ENCODE measurements around the gene GLI1.

GLI1 gene

DNA sequence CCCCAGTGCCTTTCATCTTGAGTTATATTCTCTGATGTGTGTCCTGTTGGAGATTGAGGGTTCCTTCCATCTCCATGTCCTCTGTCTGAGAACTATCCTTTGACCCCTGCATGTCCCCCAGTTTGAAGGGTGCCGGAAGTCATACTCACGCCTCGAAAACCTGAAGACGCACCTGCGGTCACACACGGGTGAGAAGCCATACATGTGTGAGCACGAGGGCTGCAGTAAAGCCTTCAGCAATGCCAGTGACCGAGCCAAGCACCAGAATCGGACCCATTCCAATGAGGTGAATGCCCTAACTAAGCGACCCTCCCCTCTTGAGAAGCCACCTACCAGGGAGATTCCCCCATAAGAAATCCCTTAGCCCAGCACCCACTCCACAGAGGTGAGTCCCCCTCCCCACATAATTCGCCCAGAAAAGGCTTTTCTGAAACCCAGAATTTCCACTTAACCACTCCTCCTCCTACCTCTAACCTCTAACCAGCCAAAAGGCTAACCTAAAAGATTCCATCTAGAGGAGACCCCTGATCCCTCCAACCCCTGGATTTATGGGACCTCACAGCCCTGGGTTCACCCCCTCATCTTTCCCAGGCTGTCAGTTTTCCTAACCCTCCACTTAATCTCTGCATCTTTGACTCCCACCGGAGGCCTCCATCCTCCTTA, 7.8 kb downstream of the GLI1 start:
- Histone ChIP-seq H4K20me1 (peaks cover 0 to 70% (median 0%) of the 10 kb centered on the region in 11 experiments; a peak in 8 of 22 replicates), H3K36me3 (peaks cover 8 to 52% (median 35%) of the 10 kb centered on the region in 11 experiments; a peak in 19 of 22 replicates), H3K4me2 (no peak overlapping the region), H3K9me3 (replicated peaks in 1 of 11) (no peaks in the 10 kb centered on the region), H3K4me1 (peaks cover 10 to 72% (median 25%) of the 10 kb centered on the region in 10 experiments), H3K27me3 (no peaks in the 10 kb centered on the region; a peak in 1 of 22 replicates), H3K27ac (no peak overlapping the region), H3K9ac (no peak overlapping the region), H3K4me3 (no peak overlapping the region)
- TF ChIP-seq Cebpa-rat (IDR thresholded peaks at IDR 0.05): no peak

DNA sequence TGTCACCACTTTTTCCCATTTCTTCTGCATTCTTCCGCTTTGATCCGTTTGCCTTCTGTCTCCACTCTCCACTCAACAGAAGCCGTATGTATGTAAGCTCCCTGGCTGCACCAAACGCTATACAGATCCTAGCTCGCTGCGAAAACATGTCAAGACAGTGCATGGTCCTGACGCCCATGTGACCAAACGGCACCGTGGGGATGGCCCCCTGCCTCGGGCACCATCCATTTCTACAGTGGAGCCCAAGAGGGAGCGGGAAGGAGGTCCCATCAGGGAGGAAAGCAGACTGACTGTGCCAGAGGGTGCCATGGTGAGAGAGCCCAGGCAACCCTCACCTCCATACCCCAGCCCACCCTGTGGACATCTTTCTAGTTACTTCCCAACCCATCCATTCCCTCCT, 8.3 kb downstream of the GLI1 start:
- Histone ChIP-seq H3K27me3 (no peaks in the 10 kb centered on the region; a peak in 1 of 22 replicates), H3K27ac (no peak overlapping the region), H3K4me1 (peaks cover 5 to 72% (median 20%) of the 10 kb centered on the region in 10 experiments), H3K4me3 (no peak overlapping the region), H3K9me3 (replicated peaks in 1 of 11) (no peaks in the 10 kb centered on the region), H4K20me1 (peaks cover 0 to 76% (median 0%) of the 10 kb centered on the region in 11 experiments; a peak in 8 of 22 replicates), H3K36me3 (peaks cover 8 to 58% (median 41%) of the 10 kb centered on the region in 11 experiments; a peak in 19 of 22 replicates), H3K9ac (no peak overlapping the region), H3K4me2 (no peak overlapping the region)
- no peak for TF ChIP-seq Cebpa-rat (IDR thresholded peaks at IDR 0.05)

DNA sequence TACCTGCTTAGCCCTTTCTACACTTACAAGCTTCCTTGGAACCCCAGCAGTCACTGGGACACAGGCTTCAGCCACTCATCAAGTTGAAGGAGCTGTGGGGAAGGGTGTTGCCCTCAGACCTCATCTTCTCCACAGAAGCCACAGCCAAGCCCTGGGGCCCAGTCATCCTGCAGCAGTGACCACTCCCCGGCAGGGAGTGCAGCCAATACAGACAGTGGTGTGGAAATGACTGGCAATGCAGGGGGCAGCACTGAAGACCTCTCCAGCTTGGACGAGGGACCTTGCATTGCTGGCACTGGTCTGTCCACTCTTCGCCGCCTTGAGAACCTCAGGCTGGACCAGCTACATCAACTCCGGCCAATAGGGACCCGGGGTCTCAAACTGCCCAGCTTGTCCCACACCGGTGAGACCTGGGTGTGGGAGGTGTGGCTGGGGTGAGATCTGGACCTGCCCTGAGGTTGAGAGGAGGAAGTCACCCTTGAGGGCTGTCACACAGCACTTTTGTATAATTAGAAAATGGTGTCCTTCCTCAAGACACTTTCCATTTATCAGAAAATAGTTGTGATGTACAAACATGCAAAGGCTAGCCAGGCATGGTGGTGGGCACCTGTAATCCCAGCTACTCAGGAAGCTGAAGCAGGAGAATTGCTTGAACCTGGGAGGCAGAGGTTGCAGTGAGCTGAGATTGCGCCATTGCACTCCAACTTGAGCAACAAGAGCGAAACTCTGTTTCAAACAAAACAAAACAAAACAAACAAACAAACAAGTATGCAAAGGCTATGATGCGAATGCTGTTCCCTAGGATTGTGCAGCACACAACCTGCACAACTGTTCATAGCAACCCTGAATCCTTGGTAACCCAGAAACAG, 9.9 kb downstream of the GLI1 start:
- Histone ChIP-seq H3K27me3 (no peaks in the 10 kb centered on the region), H3K4me2 (no peak overlapping the region), H3K4me3 (no peak overlapping the region), H3K9me3 (replicated peaks in 1 of 11) (no peaks in the 10 kb centered on the region), H4K20me1 (peaks cover 0 to 92% (median 14%) of the 10 kb centered on the region in 11 experiments; a peak in 10 of 22 replicates), H3K4me1 (peaks cover 0 to 71% (median 14%) of the 10 kb centered on the region in 10 experiments; a peak in 13 of 20 replicates), H3K36me3 (peaks cover 15 to 74% (median 57%) of the 10 kb centered on the region in 11 experiments; a peak in 19 of 22 replicates), H3K9ac (no peak overlapping the region), H3K27ac (no peak overlapping the region)
- TF ChIP-seq Cebpa-rat (IDR thresholded peaks at IDR 0.05): no peak

DNA sequence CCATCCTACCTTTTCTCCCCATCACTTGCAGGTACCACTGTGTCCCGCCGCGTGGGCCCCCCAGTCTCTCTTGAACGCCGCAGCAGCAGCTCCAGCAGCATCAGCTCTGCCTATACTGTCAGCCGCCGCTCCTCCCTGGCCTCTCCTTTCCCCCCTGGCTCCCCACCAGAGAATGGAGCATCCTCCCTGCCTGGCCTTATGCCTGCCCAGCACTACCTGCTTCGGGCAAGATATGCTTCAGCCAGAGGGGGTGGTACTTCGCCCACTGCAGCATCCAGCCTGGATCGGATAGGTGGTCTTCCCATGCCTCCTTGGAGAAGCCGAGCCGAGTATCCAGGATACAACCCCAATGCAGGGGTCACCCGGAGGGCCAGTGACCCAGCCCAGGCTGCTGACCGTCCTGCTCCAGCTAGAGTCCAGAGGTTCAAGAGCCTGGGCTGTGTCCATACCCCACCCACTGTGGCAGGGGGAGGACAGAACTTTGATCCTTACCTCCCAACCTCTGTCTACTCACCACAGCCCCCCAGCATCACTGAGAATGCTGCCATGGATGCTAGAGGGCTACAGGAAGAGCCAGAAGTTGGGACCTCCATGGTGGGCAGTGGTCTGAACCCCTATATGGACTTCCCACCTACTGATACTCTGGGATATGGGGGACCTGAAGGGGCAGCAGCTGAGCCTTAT, 10.8 kb downstream of the GLI1 start:
- Histone ChIP-seq H3K9ac (0 out of 22 replicates have a peak overlapping the region, but pooled peaks of 1 of the 11 experiments have one; percentile 4), H3K36me3 (peaks cover 24 to 83% (median 66%) of the 10 kb centered on the region in 11 experiments; a peak in 19 of 22 replicates), H4K20me1 (peaks cover 0 to 100% (median 18%) of the 10 kb centered on the region in 11 experiments; a peak in 11 of 22 replicates), H3K4me2 (peak overlapping the region in 2 of 11 experiments; percentile 2 to 9; a peak in 1 of 22 replicates), H3K4me1 (peaks cover 3 to 74% (median 22%) of the 10 kb centered on the region in 10 experiments; a peak in 18 of 20 replicates), H3K27ac (no peak overlapping the region), H3K4me3 (no peak overlapping the region), H3K9me3 (replicated peaks in 1 of 11) (no peaks in the 10 kb centered on the region), H3K27me3 (no peaks in the 10 kb centered on the region; a peak in 1 of 22 replicates)
- no peak for TF ChIP-seq Cebpa-rat (IDR thresholded peaks at IDR 0.05)

DNA sequence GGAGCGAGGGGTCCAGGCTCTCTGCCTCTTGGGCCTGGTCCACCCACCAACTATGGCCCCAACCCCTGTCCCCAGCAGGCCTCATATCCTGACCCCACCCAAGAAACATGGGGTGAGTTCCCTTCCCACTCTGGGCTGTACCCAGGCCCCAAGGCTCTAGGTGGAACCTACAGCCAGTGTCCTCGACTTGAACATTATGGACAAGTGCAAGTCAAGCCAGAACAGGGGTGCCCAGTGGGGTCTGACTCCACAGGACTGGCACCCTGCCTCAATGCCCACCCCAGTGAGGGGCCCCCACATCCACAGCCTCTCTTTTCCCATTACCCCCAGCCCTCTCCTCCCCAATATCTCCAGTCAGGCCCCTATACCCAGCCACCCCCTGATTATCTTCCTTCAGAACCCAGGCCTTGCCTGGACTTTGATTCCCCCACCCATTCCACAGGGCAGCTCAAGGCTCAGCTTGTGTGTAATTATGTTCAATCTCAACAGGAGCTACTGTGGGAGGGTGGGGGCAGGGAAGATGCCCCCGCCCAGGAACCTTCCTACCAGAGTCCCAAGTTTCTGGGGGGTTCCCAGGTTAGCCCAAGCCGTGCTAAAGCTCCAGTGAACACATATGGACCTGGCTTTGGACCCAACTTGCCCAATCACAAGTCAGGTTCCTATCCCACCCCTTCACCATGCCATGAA, 11.5 kb downstream of the GLI1 start:
- H3K9me3 ChIP-seq (replicated peaks in 1 of 11): no peaks in the 10 kb centered on the region
- H4K20me1 ChIP-seq: peaks cover 0 to 99% (median 18%) of the 10 kb centered on the region in 11 experiments; a peak in 11 of 22 replicates
- no peak overlapping the region for H3K27ac ChIP-seq
- H3K27me3 ChIP-seq: no peaks in the 10 kb centered on the region; a peak in 3 of 22 replicates
- peak overlapping the region in 2 of 11 experiments; percentile 4 to 29; a peak in 1 of 22 replicates for H3K9ac ChIP-seq
- H3K4me3 ChIP-seq: no peak overlapping the region
- H3K36me3 ChIP-seq: peaks cover 24 to 87% (median 68%) of the 10 kb centered on the region in 11 experiments; a peak in 19 of 22 replicates
- TF ChIP-seq Cebpa-rat (IDR thresholded peaks at IDR 0.05): no peak
- H3K4me1 ChIP-seq: peaks cover 9 to 74% (median 25%) of the 10 kb centered on the region in 10 experiments
- H3K4me2 ChIP-seq: peak overlapping the region in 3 of 11 experiments; percentile 23 to 97 (median 42); a peak in 2 of 22 replicates

DNA sequence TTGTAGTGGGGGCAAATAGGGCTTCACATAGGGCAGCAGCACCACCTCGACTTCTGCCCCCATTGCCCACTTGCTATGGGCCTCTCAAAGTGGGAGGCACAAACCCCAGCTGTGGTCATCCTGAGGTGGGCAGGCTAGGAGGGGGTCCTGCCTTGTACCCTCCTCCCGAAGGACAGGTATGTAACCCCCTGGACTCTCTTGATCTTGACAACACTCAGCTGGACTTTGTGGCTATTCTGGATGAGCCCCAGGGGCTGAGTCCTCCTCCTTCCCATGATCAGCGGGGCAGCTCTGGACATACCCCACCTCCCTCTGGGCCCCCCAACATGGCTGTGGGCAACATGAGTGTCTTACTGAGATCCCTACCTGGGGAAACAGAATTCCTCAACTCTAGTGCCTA, 12.1 kb downstream of the GLI1 start:
- peak overlapping the region in 1 of 11 experiments; percentile 29; a peak in 1 of 22 replicates for H3K9ac ChIP-seq
- no peak for TF ChIP-seq Cebpa-rat (IDR thresholded peaks at IDR 0.05)
- H3K4me3 ChIP-seq: no peak overlapping the region
- H3K27ac ChIP-seq: no peak overlapping the region
- peaks cover 24 to 87% (median 68%) of the 10 kb centered on the region in 11 experiments; a peak in 19 of 22 replicates for H3K36me3 ChIP-seq
- no peaks in the 10 kb centered on the region for H3K9me3 ChIP-seq (replicated peaks in 1 of 11)
- no peaks in the 10 kb centered on the region; a peak in 3 of 22 replicates for H3K27me3 ChIP-seq
- peaks cover 15 to 71% (median 30%) of the 10 kb centered on the region in 10 experiments for H3K4me1 ChIP-seq
- peak overlapping the region in 3 of 11 experiments; percentile 23 to 97 (median 42); a peak in 4 of 22 replicates for H3K4me2 ChIP-seq
- H4K20me1 ChIP-seq: peaks cover 0 to 94% (median 18%) of the 10 kb centered on the region in 11 experiments; a peak in 11 of 22 replicates

DNA sequence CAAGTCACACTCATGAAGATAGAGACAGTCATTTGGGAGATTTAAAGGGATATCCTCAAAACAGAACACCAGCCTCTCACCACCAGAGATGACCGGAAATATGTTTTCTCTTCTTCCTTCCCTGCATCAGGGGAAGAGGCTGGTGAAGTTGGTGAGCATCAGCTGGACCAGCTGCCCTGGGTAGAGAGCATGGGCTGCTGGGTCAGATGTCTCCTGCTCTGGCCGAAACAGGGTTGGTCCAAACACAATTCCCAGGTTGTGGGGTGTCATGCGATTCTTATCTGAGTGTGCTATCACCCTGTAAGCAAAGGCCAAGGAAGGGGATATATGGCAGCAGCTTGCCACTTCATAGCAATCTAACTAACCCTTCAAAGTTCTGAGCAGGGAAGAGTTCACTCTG, 12.8 kb downstream of the GLI1 start:
- H3K27me3 ChIP-seq: no peaks in the 10 kb centered on the region; a peak in 3 of 22 replicates
- peaks cover 24 to 85% (median 68%) of the 10 kb centered on the region in 11 experiments; a peak in 19 of 22 replicates for H3K36me3 ChIP-seq
- H3K9me3 ChIP-seq (replicated peaks in 1 of 11): no peaks in the 10 kb centered on the region
- H4K20me1 ChIP-seq: peaks cover 0 to 86% (median 18%) of the 10 kb centered on the region in 11 experiments; a peak in 11 of 22 replicates
- H3K27ac ChIP-seq: no peak overlapping the region
- no peak for TF ChIP-seq Cebpa-rat (IDR thresholded peaks at IDR 0.05)
- H3K4me1 ChIP-seq: peaks cover 22 to 71% (median 33%) of the 10 kb centered on the region in 10 experiments
- peak overlapping the region in 2 of 11 experiments; percentile 97; a peak in 5 of 22 replicates for H3K4me2 ChIP-seq
- no peak overlapping the region for H3K4me3 ChIP-seq
- no peak overlapping the region for H3K9ac ChIP-seq

All from BLaER1 treated with 17β-estradiol and CSF1 and Interleukin-3, amounts not matched to agents 10 nM and 100 nM (cell line).